HEK293T (cell line): Measurements from ENCODE around the gene GMDS.

Source experiments
- CTCF ChIA-PET: fragments of 350-600 bp; formaldehyde crosslinking; extraction: SDS; loops from one replicate; lab custom pipeline; 2021; ENCODE audit warnings: antibody characterized with exemption, inconsistent platforms; lab: Yijun Ruan, JAX
- POLR2A ChIA-PET: fragments of 350-600 bp; formaldehyde crosslinking; extraction: SDS; loops from one replicate; lab custom pipeline; 2020; ENCODE audit warnings: antibody characterized with exemption, inconsistent platforms; lab: Yijun Ruan, JAX
- DNase-seq: peaks from one replicate; pipeline ENCODE4 v3.0.0; 2012; ENCODE audit warnings: mixed read lengths; ENCODE audit errors: extremely low spot score
- ARNT ChIP-seq: fragments of 450-650 bp; IDR thresholded peaks from 2 replicates; pipeline ENCODE4 v1.6.1; 2017; ENCODE audit warnings: mild to moderate bottlenecking
- BHLHE40 ChIP-seq: fragments of 450-650 bp; IDR thresholded peaks from 2 replicates; pipeline ENCODE4 v1.6.1; 2016; ENCODE audit warnings: mild to moderate bottlenecking, moderate library complexity, borderline replicate concordance
- CTBP1 ChIP-seq: fragments of 450-650 bp; IDR thresholded peaks from 2 replicates; pipeline ENCODE4 v1.6.1; 2016; ENCODE audit warnings: borderline replicate concordance
- ELF4 ChIP-seq: fragments of 450-650 bp; IDR thresholded peaks from 2 replicates; pipeline ENCODE4 v1.6.1; 2017; ENCODE audit warnings: antibody characterized with exemption
- FOXA1 ChIP-seq: fragments of 450-650 bp; IDR thresholded peaks from 2 replicates; pipeline ENCODE4 v1.6.1; 2016; ENCODE audit warnings: mild to moderate bottlenecking
- FOXK2 ChIP-seq: fragments of 450-650 bp; IDR thresholded peaks from 2 replicates; pipeline ENCODE4 v1.6.1; 2016; ENCODE audit warnings: mild to moderate bottlenecking
- FOXM1 ChIP-seq: fragments of 450-650 bp; IDR thresholded peaks from 2 replicates; pipeline ENCODE4 v1.6.1; 2017; ENCODE audit warnings: mild to moderate bottlenecking, borderline replicate concordance
- HDGF ChIP-seq: fragments of 450-650 bp; IDR thresholded peaks from 2 replicates; pipeline ENCODE4 v1.6.1; 2017; ENCODE audit warnings: antibody characterized with exemption, borderline replicate concordance
- L3MBTL2 ChIP-seq: fragments of 450-650 bp; conservative IDR thresholded peaks from 2 replicates; pipeline ENCODE4 v1.6.1; 2016; ENCODE audit warnings: mild to moderate bottlenecking
- LEF1 ChIP-seq: fragments of 450-650 bp; IDR thresholded peaks from 2 replicates; pipeline ENCODE4 v1.6.1; 2017; ENCODE audit warnings: mild to moderate bottlenecking, borderline replicate concordance
- NFRKB ChIP-seq: fragments of 450-650 bp; IDR thresholded peaks from 2 replicates; pipeline ENCODE4 v1.6.1; 2016; ENCODE audit warnings: mild to moderate bottlenecking, moderate library complexity
- SP1 ChIP-seq: fragments of 450-650 bp; IDR thresholded peaks from 2 replicates; pipeline ENCODE4 v1.6.1; 2017
- SUZ12 ChIP-seq: fragments of 450-650 bp; IDR thresholded peaks from 2 replicates; pipeline ENCODE4 v1.6.1; 2016; ENCODE audit warnings: mild to moderate bottlenecking
- TARDBP ChIP-seq: fragments of 450-650 bp; IDR thresholded peaks from 2 replicates; pipeline ENCODE4 v1.6.1; 2016
- ZNF384 ChIP-seq: fragments of 450-650 bp; IDR thresholded peaks from 2 replicates; pipeline ENCODE4 v1.6.1; 2016
- TF ChIP-seq, protein P1 (sequence below): fragments of 450-650 bp; IDR thresholded peaks from 2 replicates; pipeline ENCODE4 v1.6.1; 2016

The GMDS gene

GRCh38 chr6:1586861-1587450 is 658.4 kb downstream of the GMDS start:
- no peak for DNase-seq
- CTCF ChIA-PET, result no interaction called here
- POLR2A ChIA-PET, result no interaction called here
- TF ChIP-seq CTBP1 (no peak), FOXK2 (no peak), SP1 (no peak)

- no peak for DNase-seq
- TF ChIP-seq HDGF, result no peak
- ChIA-PET POLR2A (no interaction called here), CTCF (no interaction called here)
Observed at GRCh38 chr6:1586256-1586655, 659.1 kb downstream of the GMDS start.

GRCh38 chr6:1585669-1586049 is 659.7 kb downstream of the GMDS start:
- TF ChIP-seq CTBP1 (no peak), SP1 (no peak), FOXA1 (no peak), FOXM1 (no peak), FOXK2 (no peak), BHLHE40 (no peak), L3MBTL2 (no peak)
- DNase-seq, result no peak
- POLR2A ChIA-PET, result no interaction called here
- CTCF ChIA-PET, result no interaction called here

GRCh38 chr6:1584996-1585668 is 660.3 kb downstream of the GMDS start:
- TF ChIP-seq ELF4 (no peak), TARDBP (no peak), SP1 (no peak), CTBP1 (no peak), HDGF (no peak), SUZ12 (no peak), L3MBTL2 (no peak)
- TF ChIP-seq, protein P1, sequence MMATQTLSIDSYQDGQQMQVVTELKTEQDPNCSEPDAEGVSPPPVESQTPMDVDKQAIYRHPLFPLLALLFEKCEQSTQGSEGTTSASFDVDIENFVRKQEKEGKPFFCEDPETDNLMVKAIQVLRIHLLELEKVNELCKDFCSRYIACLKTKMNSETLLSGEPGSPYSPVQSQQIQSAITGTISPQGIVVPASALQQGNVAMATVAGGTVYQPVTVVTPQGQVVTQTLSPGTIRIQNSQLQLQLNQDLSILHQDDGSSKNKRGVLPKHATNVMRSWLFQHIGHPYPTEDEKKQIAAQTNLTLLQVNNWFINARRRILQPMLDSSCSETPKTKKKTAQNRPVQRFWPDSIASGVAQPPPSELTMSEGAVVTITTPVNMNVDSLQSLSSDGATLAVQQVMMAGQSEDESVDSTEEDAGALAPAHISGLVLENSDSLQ, result no peak
- ChIA-PET CTCF (interaction anchor here (0.6 to 0.7 kb wide), 2 partner anchors 285 to 512 kb away, joined by 3 to 4 read pairs; no protein-coding TSS in a partner anchor), POLR2A (no interaction called here)
- DNase-seq, result no peak

GRCh38 chr6:1584146-1584545 is 661.3 kb downstream of the GMDS start:
- ChIA-PET CTCF (no interaction called here), POLR2A (no interaction called here)
- TF ChIP-seq NFRKB (no peak), TARDBP (no peak), SUZ12 (no peak), CTBP1 (no peak), HDGF (no peak), SP1 (no peak), ZNF384 (no peak), BHLHE40 (no peak), L3MBTL2 (no peak), ELF4 (no peak), FOXK2 (no peak), FOXM1 (no peak), ARNT (no peak), FOXA1 (no peak)
- no peak for DNase-seq

- ChIA-PET CTCF (no interaction called here), POLR2A (no interaction called here)
- no peak for DNase-seq
- TF ChIP-seq ELF4 (no peak), NFRKB (no peak), BHLHE40 (no peak), SUZ12 (no peak), L3MBTL2 (no peak)
Observed at GRCh38 chr6:1581120-1581991, 664.0 kb downstream of the GMDS start.

DNA sequence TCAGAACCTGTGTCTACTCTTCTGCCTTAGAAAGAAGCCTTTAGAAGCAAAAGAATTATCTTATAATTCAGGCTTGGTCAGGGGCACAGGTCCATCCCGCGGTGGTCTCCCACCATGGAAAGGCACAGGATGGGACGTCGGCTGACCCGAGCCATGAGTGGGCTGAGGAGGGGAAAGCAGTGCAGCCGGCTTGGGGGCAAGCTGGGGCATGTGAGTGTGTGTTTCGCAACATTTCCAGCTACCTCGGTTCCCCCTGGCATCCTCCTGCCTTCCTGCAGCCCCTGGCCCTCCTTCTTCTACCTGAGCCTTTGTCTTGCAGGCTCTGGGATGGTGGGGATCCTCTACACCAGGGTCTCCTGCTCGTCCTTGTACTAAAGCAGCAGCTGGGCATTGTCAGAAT is 664.8 kb downstream of the GMDS start:
- ChIA-PET CTCF (no interaction called here), POLR2A (no interaction called here)
- DNase-seq, result no peak
- TF ChIP-seq FOXA1 (no peak), FOXM1 (no peak), HDGF (no peak), LEF1 (no peak), FOXK2 (no peak), SP1 (no peak)
- TF ChIP-seq, protein P1, result no peak
